Transverse colon (tissue), 4 donors: ENCODE results near the gene SECTM1. TPM values are rescaled to one million over a fixed set of nuclear protein-coding genes. Genes with fewer than 3 reads are reported as not detected.

ENCODE experiments used
- DNase-seq: peaks from one replicate; pipeline ENCODE4 v3.0.0-alpha.2; 2019
- H3K27ac ChIP-seq, 4 donors: fragments of 200-600 bp; sonication (generic); 2 replicates each; pipeline ENCODE4 v1.5.1; 2016 to 2018; ENCODE audit warnings: inconsistent platforms in 4 of 4
- H3K27me3 ChIP-seq: fragments of 200-600 bp; sonication (generic); 2 replicates; pipeline ENCODE4 v1.5.1; 2017; ENCODE audit warnings: inconsistent platforms
- H3K36me3 ChIP-seq, 4 donors: fragments of 200-600 bp; sonication (generic); 2 replicates each; pipeline ENCODE4 v1.5.1; 2017 to 2019; ENCODE audit warnings: inconsistent platforms in 4 of 4
- H3K4me1 ChIP-seq, 4 donors: fragments of 200-600 bp; sonication (generic); 2 replicates each; pipeline ENCODE4 v1.5.1; 2017 to 2020; ENCODE audit warnings: inconsistent platforms in 4 of 4
- H3K4me3 ChIP-seq, 4 donors: fragments of 200-600 bp; sonication (generic); 1 replicate in 1 of 4; 2 replicates in 3 of 4; pipeline versions ENCODE4 v1.5.1 to v1.6.1; 2017 to 2019; ENCODE audit warnings: inconsistent platforms in 4 of 4
- H3K9me3 ChIP-seq, 2 donors: fragments of 200-600 bp; sonication (generic); 2 replicates each; pipeline ENCODE4 v1.5.1; 2017 to 2019; ENCODE audit warnings: inconsistent platforms in 2 of 2
- CTCF ChIP-seq, 5 experiments: fragments of 200-600 bp in 3 of 5; fragments of 450-650 bp in 2 of 5; sonication (generic) in 3 of 5; IDR thresholded peaks; 1 replicate in 2 of 5; 2 replicates in 3 of 5; pipeline ENCODE4 v1.5.1; 2016 to 2017; ENCODE audit warnings: antibody characterized with exemption in 5 of 5, inconsistent platforms in 3 of 5, mild to moderate bottlenecking in 2 of 5, moderate library complexity in 1 of 5
- EP300 ChIP-seq: sonication (generic); formaldehyde crosslinking; IDR thresholded peaks from one replicate; pipeline ENCODE4 v1.6.1; 2017; ENCODE audit warnings: antibody characterized with exemption, low read depth
- POLR2A ChIP-seq: fragments of 450-650 bp; IDR thresholded peaks from one replicate; pipeline ENCODE4 v1.6.1; 2016; ENCODE audit warnings: antibody characterized with exemption, mild to moderate bottlenecking, moderate library complexity
- POLR2AphosphoS5 ChIP-seq, 3 donors: sonication (generic); formaldehyde crosslinking; IDR thresholded peaks; one replicate each; pipeline ENCODE4 v1.6.1; 2016; ENCODE audit warnings: antibody characterized with exemption in 3 of 3
- WGBS, 2 donors: methylation state at CpG; one replicate each; pipeline ENCODE4 v1.1.5; 2018; ENCODE audit warnings: low coverage in 1 of 2; 5-methylcytosine and 5-hydroxymethylcytosine counted together
- in situ Hi-C, 4 donors: fragments of 200-750 bp; cut with MboI; loops; one replicate each; pipeline versions ENCODE4 v1.15.0 to v1.15.1; 2017; ENCODE audit warnings: low sequenced_read_pairs in 3 of 4, low pct_ligation_motif_present in 1 of 4, low pct_unique_long_range_greater_than_20kb in 1 of 4
- intact Hi-C: fragments of 100-400 bp; cut with DNase I; formaldehyde crosslinking; loops from one replicate; pipeline ENCODE4 v1.15.1; 2023; ENCODE audit warnings: low total_unique reads
- total RNA-seq, 4 donors: library from RNA; depleted of rRNA; stranded (reverse); fragments of >200 nt; gene quantifications; one replicate each; pipeline ENCODE4 v1.1.0, GENCODE V29; 2016

The SECTM1 gene
- total RNA-seq, 4 donors from 2014 or later: 5.8 to 127 (median 107) TPM

DNA sequence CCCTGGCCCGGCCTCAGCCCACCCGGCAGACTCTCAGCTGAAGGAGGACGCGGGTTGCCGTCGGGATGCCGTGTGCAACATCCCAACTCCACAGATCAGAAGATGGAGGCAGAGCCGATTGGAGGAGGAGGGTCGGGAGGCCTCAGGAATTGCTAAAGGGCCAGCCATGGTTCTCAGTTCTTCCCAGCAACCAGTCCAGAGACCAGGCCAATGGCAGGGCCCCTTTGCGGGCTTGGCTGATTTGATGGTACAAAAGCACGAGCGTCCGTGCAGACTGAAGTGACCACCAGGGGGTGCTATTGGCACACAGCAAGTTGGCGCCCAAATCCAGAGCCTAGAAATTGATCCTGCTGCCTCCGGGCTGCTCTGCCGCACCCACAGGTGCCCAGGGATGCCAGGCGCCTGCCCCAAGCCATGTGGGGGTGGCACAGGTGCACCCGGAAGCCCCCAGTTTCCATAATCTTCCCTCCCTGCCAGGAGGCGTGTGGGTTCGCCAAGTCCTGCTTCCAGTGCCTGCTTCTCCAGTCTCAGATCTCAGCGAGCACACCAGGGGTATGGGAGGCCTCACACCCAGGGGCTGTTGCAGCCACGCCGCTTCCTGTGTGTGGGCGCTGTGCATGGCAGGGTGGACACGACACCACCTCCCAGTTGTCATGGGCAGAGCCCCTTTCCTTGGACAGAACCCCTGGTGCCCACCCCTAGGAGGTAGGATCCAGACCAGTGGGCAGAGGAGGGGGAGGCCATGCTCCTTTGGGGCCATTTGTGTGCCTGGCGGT lies 18.3 kb upstream of the SECTM1 start:
- DNase-seq: peak; percentile 86
- Histone ChIP-seq H3K4me1 (peaks cover 0 to 11% (median 1%) of the 10 kb centered on the region in 4 donors), H3K27me3 (peaks cover 36% of the 10 kb centered on the region), H3K27ac (peak overlapping the region in 1 of 4 donors; percentile 5), H3K9me3 (no peaks in the 10 kb centered on the region), H3K4me3 (no peak overlapping the region), H3K36me3 (no peaks in the 10 kb centered on the region)
- TF ChIP-seq CTCF (IDR thresholded peaks at IDR 0.05) (peak; percentile 93 to 98 (median 95)), EP300 (no peak)
- in situ Hi-C loops: loop anchor here in 2 of 4 donors (5.0 to 10.0 kb wide), 3 partner anchors 63 to 203 kb away; partner anchors contain the start of genes HEXD (in 2 of the 2) and OGFOD3 (in 2 of the 2)
- intact Hi-C loops: loop anchor here (5.0 kb wide), 1 partner anchor 420 kb away; no protein-coding TSS in a partner anchor
- WGBS, 2 donors: 47% methylated on average over 20 of the region's 26 CpGs; no CpG with 5 or more reads in 1 of the 2 donors

- intact Hi-C loops: loop anchor here (5.0 kb wide), 1 partner anchor 421 kb away; no protein-coding TSS in a partner anchor
- H3K27ac ChIP-seq: peak overlapping the region in 1 of 4 donors; percentile 5
- no peak for TF ChIP-seq CTCF (IDR thresholded peaks at IDR 0.05)
- TF ChIP-seq POLR2A: no peak
- no peak for TF ChIP-seq POLR2AphosphoS5 (IDR thresholded peaks at IDR 0.05)
- TF ChIP-seq EP300: no peak
Observed at GRCh38 chr17:82351254-82351712, 17.7 kb upstream of the SECTM1 start.

DNA sequence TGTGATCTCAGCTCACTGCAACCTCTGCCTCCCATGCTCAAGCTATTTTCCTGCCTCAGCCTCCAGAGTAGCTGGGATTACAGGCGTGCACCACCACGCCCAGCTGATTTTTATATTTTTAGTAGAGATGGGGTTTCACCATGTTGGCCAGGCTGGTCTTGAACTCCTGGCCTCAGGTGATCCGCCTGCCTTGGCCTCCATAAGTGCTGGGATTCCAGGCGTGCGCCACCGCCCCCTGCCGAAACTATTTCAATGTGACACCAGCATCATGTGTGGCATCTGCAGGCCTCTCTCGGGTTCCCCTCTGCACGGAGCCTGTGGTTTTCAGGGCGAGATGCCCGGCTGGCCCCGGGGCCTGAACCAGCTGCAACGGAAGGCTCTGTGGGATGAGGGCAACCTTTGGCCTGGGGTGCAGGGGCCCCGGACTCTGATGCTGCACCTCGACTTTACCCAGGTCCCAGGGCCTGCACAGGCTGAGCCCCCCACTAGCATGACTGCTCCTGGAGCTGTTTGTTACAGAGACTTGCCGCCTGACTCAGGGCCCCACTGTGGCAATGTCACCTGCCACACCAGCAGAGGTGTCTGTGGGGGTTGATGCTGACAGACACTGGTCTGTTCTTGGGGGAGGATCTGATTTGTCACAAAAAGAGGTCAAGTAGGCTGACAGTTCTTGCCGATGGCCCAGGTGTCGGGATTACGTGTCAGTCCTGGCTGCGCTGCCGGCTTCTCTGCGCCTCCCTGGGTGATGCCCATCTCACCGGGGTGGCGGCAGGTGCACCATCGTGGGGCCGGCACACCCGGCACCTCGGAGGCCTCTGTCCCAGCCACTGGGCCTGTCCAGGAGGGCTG lies 16.8 kb upstream of the SECTM1 start:
- peaks cover 22% of the 10 kb centered on the region for H3K27me3 ChIP-seq
- no peak overlapping the region for H3K4me3 ChIP-seq
- DNase-seq: peak; percentile 58
- 83% methylated on average over 24 of the region's 28 CpGs; no CpG with 5 or more reads in 1 of the 2 donors for WGBS, 2 donors
- in situ Hi-C loops: loop anchor here in 2 of 4 donors (5.0 to 10.0 kb wide), 3 partner anchors 64 to 204 kb away; partner anchors contain the start of genes HEXD (in 2 of the 2) and OGFOD3 (in 2 of the 2)
- H3K4me1 ChIP-seq: peaks cover 0 to 25% (median 11%) of the 10 kb centered on the region in 4 donors
- TF ChIP-seq POLR2AphosphoS5 (IDR thresholded peaks at IDR 0.05) (no peak), EP300 (no peak), POLR2A (no peak), CTCF (IDR thresholded peaks at IDR 0.05) (no peak)
- intact Hi-C loops: loop anchor here (5.0 kb wide), 1 partner anchor 422 kb away; no protein-coding TSS in a partner anchor
- H3K36me3 ChIP-seq: no peaks in the 10 kb centered on the region
- no peak overlapping the region for H3K27ac ChIP-seq
- H3K9me3 ChIP-seq: no peaks in the 10 kb centered on the region

More at GRCh38 chr17:82351254-82351712, 17.7 kb upstream of the SECTM1 start:
- Histone ChIP-seq H3K4me3 (no peak overlapping the region), H3K36me3 (no peaks in the 10 kb centered on the region), H3K4me1 (peaks cover 0 to 17% (median 7%) of the 10 kb centered on the region in 4 donors), H3K27me3 (peaks cover 31% of the 10 kb centered on the region), H3K9me3 (no peaks in the 10 kb centered on the region)
- DNase-seq: no peak
- WGBS, 2 donors: 45% methylated on average over 21 of the region's 21 CpGs; no CpG with 5 or more reads in 1 of the 2 donors
- in situ Hi-C loops: loop anchor here in 2 of 4 donors (5.0 to 10.0 kb wide), 3 partner anchors 64 to 204 kb away; partner anchors contain the start of genes HEXD (in 2 of the 2) and OGFOD3 (in 2 of the 2)
